HG02759 (cell line): Measurements from ENCODE around the gene CYB561D1.

Experiments used
- ATAC-seq: cut with Tn5 transposase; IDR thresholded peaks from one replicate; pipeline ENCODE4 v1.9.1; 2021; ENCODE audit warnings: mild to moderate bottlenecking, moderate library complexity; ENCODE audit not compliant: unreplicated experiment

CYB561D1 gene

GRCh38 chr1:109479901-109480300, 14.0 kb upstream of the CYB561D1 start:
- ATAC-seq, result no peak

DNA sequence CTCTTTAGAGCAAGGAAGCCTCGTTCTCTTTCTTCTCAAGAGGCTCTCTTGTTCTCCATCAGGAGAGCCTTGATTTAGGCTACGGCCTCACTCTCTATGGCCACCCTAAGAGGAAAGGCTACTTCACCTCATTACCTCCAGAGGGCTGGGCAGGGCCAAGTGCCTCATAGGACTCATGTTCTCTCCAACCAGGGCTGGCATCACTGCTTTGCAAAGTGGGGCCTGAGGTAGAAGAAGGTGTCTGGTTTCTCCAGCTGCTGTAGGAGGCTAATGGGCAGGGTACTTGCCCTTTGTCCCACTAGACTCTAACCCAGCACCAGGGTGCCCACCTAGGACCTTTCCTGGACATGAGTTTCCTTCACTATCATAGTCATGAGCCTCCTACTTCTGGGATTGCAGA, 12.2 kb upstream of the CYB561D1 start:
- no peak for ATAC-seq

GRCh38 chr1:109482242-109482641, 11.7 kb upstream of the CYB561D1 start:
- no peak for ATAC-seq

- ATAC-seq, result peak; percentile 22
These were observed 10.9 kb upstream of the CYB561D1 start for GRCh38 chr1:109482791-109483671.

DNA sequence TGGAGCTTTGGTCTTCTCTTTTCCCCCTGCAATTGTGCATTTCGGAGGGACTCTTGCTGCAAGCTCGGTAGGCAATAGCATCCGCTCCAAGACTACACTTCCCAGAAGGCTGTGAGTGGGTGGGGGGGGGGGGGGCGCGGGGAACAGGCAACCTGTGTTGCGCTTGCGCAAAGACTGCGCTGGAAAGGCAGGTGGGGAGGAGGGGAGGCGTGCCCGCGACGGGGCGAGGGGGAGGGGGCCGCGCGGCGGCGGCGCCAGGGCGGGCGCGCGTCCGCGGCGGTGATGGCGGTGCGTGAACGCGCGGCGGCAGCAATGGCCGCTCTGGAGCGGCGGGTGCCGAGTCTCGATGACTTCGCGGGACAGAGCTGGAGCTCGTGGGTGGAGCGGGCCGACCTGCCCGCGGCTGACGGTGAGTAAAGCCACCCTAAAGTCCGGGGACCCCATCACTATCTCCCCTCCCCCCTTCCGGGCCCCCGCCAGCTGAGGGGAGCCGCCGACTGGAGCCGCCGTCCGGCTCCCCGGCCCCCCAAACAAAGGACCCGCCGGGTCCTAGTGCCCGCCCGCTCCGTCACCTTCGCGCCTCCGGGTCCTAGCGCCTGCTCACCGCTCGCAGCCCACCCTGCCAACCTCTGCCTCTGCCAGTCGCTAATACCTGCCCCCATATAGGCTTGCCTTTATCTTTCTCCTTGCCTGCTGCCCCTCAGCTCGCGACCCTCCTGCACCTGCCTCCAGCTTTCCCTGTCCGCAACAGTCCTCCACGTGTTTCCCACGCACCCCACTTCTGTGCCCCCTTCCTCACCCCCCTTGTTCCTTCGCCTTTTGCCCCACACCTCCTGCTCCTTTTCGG, 10.0 kb upstream of the CYB561D1 start, which contains the start of gene ATXN7L2:
Gene ATXN7L2 (plus strand): TSS at position 234 of the 847 bp plus-strand sequence. CDS start 49 bp downstream, at position 283.
- peak; percentile 81 for ATAC-seq

DNA sequence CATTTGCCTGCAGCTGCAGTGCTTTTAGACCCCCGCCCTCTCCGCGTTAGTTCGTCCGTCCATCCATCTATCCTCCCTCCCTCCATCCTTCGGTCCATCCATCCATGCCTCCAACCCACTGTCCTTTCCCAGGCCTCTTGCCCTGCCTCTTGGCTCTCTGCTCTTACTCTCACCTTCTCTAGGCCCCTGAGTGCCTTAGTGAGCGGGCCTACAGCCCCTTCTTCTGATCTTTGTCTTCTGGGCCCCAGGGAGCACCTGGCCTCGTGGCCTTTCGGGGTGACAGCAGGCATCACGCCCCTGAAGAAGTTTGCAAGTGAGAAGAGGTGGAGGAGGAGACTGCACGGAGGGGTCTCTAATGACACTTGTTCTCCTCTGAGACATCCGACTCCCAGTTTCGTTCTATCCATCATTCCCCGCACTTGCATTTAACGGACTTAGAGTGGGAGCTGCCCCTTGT, 9.3 kb upstream of the CYB561D1 start:
- no peak for ATAC-seq

GRCh38 chr1:109485001-109485400, 8.9 kb upstream of the CYB561D1 start:
- ATAC-seq, result no peak

DNA sequence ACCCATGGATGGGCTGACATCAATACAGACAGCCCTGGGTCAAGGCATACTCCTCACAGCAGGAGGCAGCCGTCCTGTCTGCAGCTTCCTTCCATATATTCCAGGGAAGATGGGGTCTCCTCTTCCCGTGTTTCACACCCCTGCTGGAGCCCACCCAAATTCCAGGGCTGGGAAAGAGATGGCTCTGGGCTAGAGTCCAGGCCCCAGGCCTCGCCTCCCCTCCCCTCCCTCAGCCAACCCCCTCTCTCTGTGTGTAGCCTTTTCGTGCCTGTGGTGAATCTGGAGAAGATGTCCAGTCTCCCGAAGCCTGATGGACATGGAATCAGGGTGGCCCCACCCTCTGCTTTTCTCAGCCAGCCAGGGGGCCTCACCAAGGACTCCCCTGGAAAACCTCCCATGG, 6.6 kb upstream of the CYB561D1 start:
- no peak for ATAC-seq

- no peak for ATAC-seq
These were observed 5.7 kb upstream of the CYB561D1 start for GRCh38 chr1:109488201-109488600.

DNA sequence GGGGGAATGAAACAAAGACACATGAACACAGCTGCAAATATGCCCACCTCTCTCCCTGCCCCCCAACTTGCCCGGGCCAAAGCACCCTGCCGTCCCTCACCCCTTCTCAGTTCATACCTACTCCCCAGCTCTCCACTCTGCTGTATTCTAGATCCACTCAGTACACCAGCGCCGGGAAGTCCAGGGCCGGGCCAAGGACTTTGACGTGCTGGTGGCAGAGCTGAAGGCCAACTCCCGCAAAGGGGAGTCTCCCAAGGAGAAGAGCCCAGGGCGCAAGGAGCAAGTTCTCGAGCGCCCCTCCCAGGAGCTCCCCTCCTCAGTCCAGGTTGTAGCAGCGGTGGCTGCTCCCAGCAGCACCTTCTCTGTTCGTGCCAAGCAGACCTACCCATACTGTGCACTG, 5.2 kb upstream of the CYB561D1 start:
- ATAC-seq, result no peak

DNA sequence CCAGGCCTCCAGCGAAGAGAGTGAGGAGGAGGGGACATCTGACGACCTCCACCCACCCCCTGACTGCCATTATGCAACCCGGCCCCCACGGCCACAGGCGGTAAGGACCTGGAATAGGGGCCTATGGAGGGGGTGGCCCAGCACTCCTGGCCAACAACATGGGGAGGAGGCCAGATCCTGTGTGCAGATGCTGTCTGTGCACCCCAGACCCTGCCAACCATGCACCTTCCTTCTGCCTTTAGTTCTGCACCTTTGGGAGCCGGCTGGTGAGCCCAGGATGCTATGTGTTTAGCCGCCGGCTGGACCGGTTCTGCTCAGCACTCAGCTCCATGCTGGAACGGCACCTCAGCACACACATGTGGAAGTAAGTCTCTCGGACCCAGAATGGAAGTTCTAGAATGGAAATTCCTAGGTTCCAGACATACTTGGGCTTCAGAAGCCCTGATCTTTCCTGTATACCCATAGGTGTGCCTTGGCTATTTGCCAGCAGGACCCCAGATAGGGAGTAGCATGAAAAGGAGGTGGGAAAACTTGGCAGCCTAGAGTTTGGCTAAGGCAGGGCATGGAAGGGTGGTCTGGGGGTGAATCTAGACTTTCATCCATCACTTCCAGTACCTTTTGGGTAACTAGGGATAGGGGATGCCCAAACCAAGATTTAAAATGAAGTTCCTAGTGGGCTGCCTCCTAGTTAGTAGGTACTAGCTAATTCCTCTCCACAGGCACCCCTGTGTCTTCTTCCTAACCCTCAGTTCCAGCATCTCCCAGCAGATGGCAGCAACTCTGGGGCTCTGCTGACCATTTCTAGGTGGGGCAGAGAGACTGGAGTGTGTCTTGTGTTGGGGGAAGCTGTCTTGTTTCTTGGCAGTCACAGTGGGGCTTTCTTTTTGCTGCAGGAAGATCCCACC, 3.6 kb upstream of the CYB561D1 start:
- ATAC-seq, result no peak

DNA sequence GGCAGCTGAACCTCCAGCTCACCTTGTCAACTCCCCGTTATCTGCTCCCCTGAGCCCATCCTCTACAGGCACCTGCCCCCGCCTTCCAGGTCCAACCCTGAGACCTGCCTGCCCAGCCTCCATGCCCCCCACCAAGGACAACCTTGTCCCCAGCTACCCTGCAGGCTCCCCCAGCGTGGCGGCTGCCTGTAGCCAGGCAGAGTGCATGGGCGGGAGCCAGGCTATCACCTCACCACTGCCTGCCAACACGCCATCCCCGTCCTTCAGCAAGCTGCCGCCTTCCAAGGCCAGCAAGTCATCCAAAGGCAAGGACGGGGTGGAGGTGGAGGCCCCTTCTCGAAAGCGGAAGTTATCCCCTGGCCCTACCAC, 3.0 kb upstream of the CYB561D1 start:
- ATAC-seq, result no peak

- no peak for ATAC-seq
These were observed 2.5 kb upstream of the CYB561D1 start for GRCh38 chr1:109491372-109491771.

DNA sequence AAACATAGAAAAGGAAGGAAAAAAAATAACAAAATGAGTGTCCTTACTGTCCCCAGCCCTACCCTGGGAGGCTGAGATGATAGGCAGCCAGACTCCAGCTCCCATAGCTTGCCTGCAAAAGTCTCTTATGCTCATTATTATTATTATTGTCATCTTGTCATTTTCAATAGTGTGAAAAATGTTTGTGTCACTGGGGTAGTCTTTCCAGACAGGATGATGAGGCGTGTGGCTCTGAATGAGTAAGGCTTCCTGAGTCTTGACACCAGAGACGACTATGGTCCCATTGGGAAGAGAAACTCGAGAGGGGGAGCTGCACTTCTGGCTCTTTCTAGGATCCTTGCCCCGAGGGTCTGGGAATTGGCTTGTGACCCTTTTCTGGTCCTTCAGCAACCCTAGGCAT, 1.1 kb upstream of the CYB561D1 start:
- ATAC-seq, result no peak

DNA sequence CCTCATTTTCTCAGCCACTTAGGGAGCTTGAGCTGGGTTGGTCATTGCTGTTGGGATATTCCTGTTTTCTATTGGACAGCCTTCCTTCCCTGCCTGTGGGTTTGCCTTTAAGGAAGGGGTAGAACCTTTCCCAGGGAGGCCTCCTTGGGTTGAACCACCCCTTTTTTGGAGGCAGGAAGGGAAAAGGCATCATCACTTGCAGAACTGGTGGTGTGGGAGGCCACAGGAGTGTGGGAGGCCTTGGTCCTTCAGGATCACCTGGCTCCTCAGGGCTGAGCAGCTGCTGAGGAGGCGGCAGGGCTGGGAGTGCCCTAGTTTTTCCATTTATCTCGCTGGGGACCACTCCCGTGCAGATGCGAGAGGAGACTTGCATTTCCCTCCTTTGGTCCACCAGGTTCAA, 667 bp upstream of the CYB561D1 start:
- ATAC-seq, result no peak

GRCh38 chr1:109495738-109496137, 1.8 kb downstream of the CYB561D1 start:
- no peak for ATAC-seq

- ATAC-seq, result no peak
These were observed 3.7 kb downstream of the CYB561D1 start for GRCh38 chr1:109497449-109498160.

DNA sequence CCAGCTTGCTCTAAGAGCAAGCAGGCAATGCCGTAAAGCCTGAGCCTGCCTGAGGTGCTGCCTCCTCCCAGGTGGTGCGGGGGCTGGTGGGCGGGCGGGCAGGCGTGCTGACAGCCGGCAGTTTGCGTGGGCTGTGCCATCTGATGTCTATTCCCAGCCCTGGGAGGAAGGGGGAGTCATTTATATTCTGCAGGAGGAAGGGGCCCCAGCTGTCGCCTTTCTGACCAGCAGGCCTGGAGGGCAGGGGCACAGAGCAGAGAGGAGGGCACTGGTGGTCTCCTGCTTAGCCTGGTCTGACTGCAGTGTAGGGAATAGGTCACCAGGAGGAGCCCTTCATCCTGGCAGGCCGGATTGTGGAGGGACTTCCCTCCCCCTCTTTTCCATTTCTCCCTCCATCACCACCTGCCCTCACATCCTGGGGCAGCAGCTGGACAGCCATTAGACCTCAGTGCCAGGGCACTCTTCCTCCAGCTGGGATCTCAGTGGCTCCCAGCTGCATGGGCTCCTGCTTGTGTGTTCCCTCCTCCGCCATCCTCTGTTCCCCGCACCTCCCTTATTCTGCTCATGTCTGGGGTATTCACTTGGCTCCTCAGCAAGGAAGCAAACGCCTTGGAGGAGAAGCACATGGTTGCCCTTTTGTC, 4.4 kb downstream of the CYB561D1 start:
- no peak for ATAC-seq

DNA sequence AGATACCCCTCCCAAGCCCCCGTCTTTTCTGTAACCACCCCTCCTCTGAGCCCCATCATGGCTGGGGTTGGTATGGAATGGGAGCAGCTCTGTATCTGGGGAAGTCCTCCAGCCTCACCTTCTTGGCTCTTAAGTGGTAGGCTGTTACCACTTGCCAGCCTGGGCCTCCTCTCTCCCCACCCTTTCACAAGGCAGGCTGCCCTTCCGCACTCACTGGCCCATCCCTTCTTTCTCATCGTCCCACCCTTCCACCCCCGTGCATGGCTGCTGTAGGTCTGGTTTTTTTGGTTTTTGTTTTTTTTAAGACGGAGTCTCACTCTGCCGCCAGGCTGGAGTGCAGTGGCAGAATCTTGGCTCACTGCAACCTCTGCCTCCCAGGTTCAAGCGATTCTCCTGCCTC, 5.2 kb downstream of the CYB561D1 start:
- ATAC-seq, result no peak
